ENCODE results near the gene RBMS3. TPM values are rescaled to one million over a fixed set of nuclear protein-coding genes. Genes with fewer than 3 reads are reported as not detected.
"Not testable (repeated sequence)": the region's sequence is repeated elsewhere in the genome, so short reads cannot be mapped to it uniquely, and the experiment has no call there.

Gene RBMS3
- total RNA-seq, 4 donors from 2014 or later, result 2.8 to 77.6 (median 13.7) TPM

GRCh38 chr3:30048431-30048830 lies 767.6 kb downstream of the RBMS3 start:
- H3K9me3 ChIP-seq, result no peaks in the 10 kb centered on the region
- TF ChIP-seq CTCF (IDR thresholded peaks at IDR 0.05), result no peak
- H3K36me3 ChIP-seq, result no peaks in the 10 kb centered on the region
- H3K4me3 ChIP-seq, result no peak overlapping the region
- H3K4me1 ChIP-seq, result no peaks in the 10 kb centered on the region
- no peak for DNase-seq
- H3K27ac ChIP-seq, result no peak overlapping the region
- H3K27me3 ChIP-seq, result no peaks in the 10 kb centered on the region

GRCh38 chr3:30050116-30050515 lies 769.2 kb downstream of the RBMS3 start:
- H3K4me3 ChIP-seq, DNase-seq, H3K27ac ChIP-seq, H3K4me1 ChIP-seq, H3K36me3 ChIP-seq, H3K27me3 ChIP-seq, H3K9me3 ChIP-seq: not testable (repeated sequence)

DNA sequence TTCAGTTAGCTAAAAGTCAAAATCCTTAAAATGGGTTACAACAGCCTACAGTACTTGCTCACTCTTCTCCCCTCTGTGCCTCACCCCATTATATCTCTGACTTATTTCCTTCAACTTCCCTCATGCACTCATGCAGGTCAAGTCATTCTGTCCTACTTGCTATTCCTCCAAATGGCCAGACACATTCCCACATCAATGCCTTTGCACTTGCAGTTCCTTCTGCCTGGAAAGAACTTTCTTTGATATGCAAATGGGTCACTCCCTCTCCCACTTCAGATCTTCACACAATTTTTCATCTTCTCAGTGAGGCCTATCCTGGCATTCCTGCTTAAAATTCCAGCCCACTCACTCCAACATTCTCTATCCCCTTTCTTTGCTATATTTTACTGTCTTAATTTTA lies 778.4 kb downstream of the RBMS3 start:
- Histone ChIP-seq H3K9me3 (no peaks in the 10 kb centered on the region), H3K4me1 (no peaks in the 10 kb centered on the region), H3K4me3 (no peak overlapping the region), H3K36me3 (no peaks in the 10 kb centered on the region), H3K27ac (no peak overlapping the region), H3K27me3 (no peaks in the 10 kb centered on the region)
- no peak for TF ChIP-seq POLR2A (IDR thresholded peaks at IDR 0.05)
- TF ChIP-seq CTCF (IDR thresholded peaks at IDR 0.05), result no peak
- no peak for DNase-seq

Small RNA genes within 50 kb of the gene (small RNA-seq; reads per million reads assigned to genes)
- gene MTND4LP9, result 0 reads per million in 2 donors
